Liver (tissue), 9 donors: ENCODE results near the gene ZNF446. TPM values are rescaled to one million over a fixed set of nuclear protein-coding genes. Genes with fewer than 3 reads are reported as not detected.

Experiments used
- DNase-seq: peaks from one replicate; pipeline ENCODE4 v3.0.0-alpha.2; 2017; ENCODE audit warnings: low spot score
- H3K27ac ChIP-seq, 2 donors: one replicate each; pipeline ENCODE4 v1.7.0; 2013; ENCODE audit warnings: inconsistent platforms in 2 of 2, low read length in 2 of 2, control low read depth in 1 of 2, low read depth in 1 of 2, mild to moderate bottlenecking in 1 of 2
- H3K27me3 ChIP-seq, 4 donors: one replicate each; pipeline versions ENCODE4 v1.6.1 to v1.7.0; 2013; ENCODE audit warnings: low read length in 3 of 4, inconsistent platforms in 1 of 4, mild to moderate bottlenecking in 1 of 4, moderate library complexity in 1 of 4; ENCODE audit not compliant: control insufficient read depth in 4 of 4, insufficient read depth in 4 of 4
- H3K36me3 ChIP-seq, 4 donors: one replicate each; pipeline versions ENCODE4 v1.6.1 to v1.7.0; 2013; ENCODE audit warnings: low read length in 3 of 4, mild to moderate bottlenecking in 3 of 4, low read depth in 1 of 4, moderate library complexity in 1 of 4; ENCODE audit not compliant: control insufficient read depth in 4 of 4, insufficient read depth in 3 of 4
- H3K4me1 ChIP-seq, 4 donors: one replicate each; pipeline versions ENCODE4 v1.6.1 to v1.7.0; 2013; ENCODE audit warnings: low read length in 3 of 4, mild to moderate bottlenecking in 3 of 4, moderate library complexity in 1 of 4; ENCODE audit not compliant: control insufficient read depth in 4 of 4, insufficient read depth in 4 of 4
- H3K4me3 ChIP-seq, 3 donors: one replicate each; pipeline versions ENCODE4 v1.6.1 to v1.7.0; 2013; ENCODE audit warnings: low read length in 3 of 3, control low read depth in 1 of 3, low read depth in 1 of 3, mild to moderate bottlenecking in 1 of 3
- H3K9ac ChIP-seq, 2 donors: one replicate each; pipeline ENCODE4 v1.7.0; 2013; ENCODE audit warnings: low read length in 2 of 2, mild to moderate bottlenecking in 2 of 2, moderate library complexity in 2 of 2, control low read depth in 1 of 2, low read depth in 1 of 2
- H3K9me3 ChIP-seq, 4 donors: one replicate each; pipeline versions ENCODE4 v1.6.1 to v1.7.0; 2013; ENCODE audit warnings: low read length in 3 of 4; ENCODE audit not compliant: control insufficient read depth in 4 of 4
- EGR1 ChIP-seq, 2 donors: IDR thresholded peaks; 2 replicates each; pipeline ENCODE4 v1.6.1; 2016 to 2018; ENCODE audit warnings: antibody characterized with exemption in 2 of 2, low read depth in 2 of 2
- FOXA1 ChIP-seq: IDR thresholded peaks from 2 replicates; pipeline ENCODE4 v1.6.1; 2016; ENCODE audit warnings: antibody characterized with exemption
- FOXA2 ChIP-seq: IDR thresholded peaks from 2 replicates; pipeline ENCODE4 v1.6.1; 2016; ENCODE audit warnings: antibody characterized with exemption
- GABPA ChIP-seq, 2 donors: IDR thresholded peaks in 1 of 2; conservative IDR thresholded peaks in 1 of 2; 2 replicates each; pipeline ENCODE4 v1.6.1; 2016; ENCODE audit warnings: antibody characterized with exemption in 2 of 2, mild to moderate bottlenecking in 1 of 2, moderate library complexity in 1 of 2
- HNF4A ChIP-seq, 2 donors: conservative IDR thresholded peaks; 2 replicates each; pipeline ENCODE4 v1.6.1; 2016; ENCODE audit warnings: antibody characterized with exemption in 2 of 2, mild to moderate bottlenecking in 2 of 2
- HNF4G ChIP-seq: IDR thresholded peaks from 2 replicates; pipeline ENCODE4 v1.6.1; 2016; ENCODE audit warnings: antibody characterized with exemption
- JUND ChIP-seq, 2 donors: IDR thresholded peaks; 2 replicates each; pipeline ENCODE4 v1.6.1; 2016; ENCODE audit warnings: antibody characterized with exemption in 2 of 2
- NR2F2 ChIP-seq: IDR thresholded peaks from 2 replicates; pipeline ENCODE4 v1.6.1; 2016; ENCODE audit warnings: antibody characterized with exemption
- RAD21 ChIP-seq, 2 donors: IDR thresholded peaks; 2 replicates each; pipeline ENCODE4 v1.6.1; 2016; ENCODE audit warnings: antibody characterized with exemption in 2 of 2, mild to moderate bottlenecking in 2 of 2
- REST ChIP-seq: IDR thresholded peaks from 2 replicates; pipeline ENCODE4 v1.6.1; 2016; ENCODE audit warnings: antibody characterized with exemption, mild to moderate bottlenecking
- RXRA ChIP-seq, 2 donors: IDR thresholded peaks; 2 replicates each; pipeline ENCODE4 v1.6.1; 2017 to 2018; ENCODE audit warnings: antibody characterized with exemption in 2 of 2, mild to moderate bottlenecking in 1 of 2
- SP1 ChIP-seq: IDR thresholded peaks from 2 replicates; pipeline ENCODE4 v1.6.1; 2018; ENCODE audit warnings: antibody characterized with exemption, mild to moderate bottlenecking
- TAF1 ChIP-seq: conservative IDR thresholded peaks from 2 replicates; pipeline ENCODE4 v1.6.1; 2016; ENCODE audit warnings: antibody characterized with exemption, mild to moderate bottlenecking
- YY1 ChIP-seq: IDR thresholded peaks from 2 replicates; pipeline ENCODE4 v1.6.1; 2016; ENCODE audit warnings: antibody characterized with exemption, mild to moderate bottlenecking
- WGBS: extraction: QIAGEN DNeasy Blood & Tissue Kit; methylation state at CpG from one replicate; pipeline ENCODE4 v1.1.7; 2013; 5-methylcytosine and 5-hydroxymethylcytosine counted together
- polyA plus RNA-seq, 2 donors: library from polyadenylated mRNA; stranded (reverse) in 1 of 2; unstranded in 1 of 2; fragments of 200-250 nt in 1 of 2; fragments of >200 nt in 1 of 2; fragmentation: Nextera tagmentation in 1 of 2; extraction: Ambion mirVana in 1 of 2; gene quantifications; one replicate each; pipeline versions ENCODE4 v1.2.1 to v1.2.3, GENCODE V29; 2013 to 2015
- total RNA-seq, 2 donors: library from RNA; depleted of rRNA; stranded (reverse); fragments of >200 nt; gene quantifications; one replicate each; pipeline ENCODE4 v1.2.3, GENCODE V29; 2014
- TF ChIP-seq, protein P1 (sequence below): IDR thresholded peaks from 2 replicates; pipeline ENCODE4 v1.6.1; 2016; ENCODE audit warnings: antibody characterized with exemption
- TF ChIP-seq, protein P2 (sequence below): IDR thresholded peaks from 2 replicates; pipeline ENCODE4 v1.6.1; 2016; ENCODE audit warnings: antibody characterized with exemption
- TF ChIP-seq, protein P3 (sequence below): IDR thresholded peaks from 2 replicates; pipeline ENCODE4 v1.6.1; 2016; ENCODE audit warnings: antibody characterized with exemption
- TF ChIP-seq, protein P4 (sequence below): fragments of 150-350 bp; IDR thresholded peaks from 2 replicates; pipeline ENCODE4 v1.5.1; 2017; ENCODE audit warnings: improper control_type of control experiment, low read depth, low read length; ENCODE audit not compliant: missing input control
- donor health status: healthy.
- donor health status: healthy.
- donor health status: healthy.
- donor health status: healthy.
- donor health status: healthy.

Gene ZNF446
- total and polyA plus RNA-seq, 4 donors: 2.8 to 4.8 (median 3.9) TPM

DNA sequence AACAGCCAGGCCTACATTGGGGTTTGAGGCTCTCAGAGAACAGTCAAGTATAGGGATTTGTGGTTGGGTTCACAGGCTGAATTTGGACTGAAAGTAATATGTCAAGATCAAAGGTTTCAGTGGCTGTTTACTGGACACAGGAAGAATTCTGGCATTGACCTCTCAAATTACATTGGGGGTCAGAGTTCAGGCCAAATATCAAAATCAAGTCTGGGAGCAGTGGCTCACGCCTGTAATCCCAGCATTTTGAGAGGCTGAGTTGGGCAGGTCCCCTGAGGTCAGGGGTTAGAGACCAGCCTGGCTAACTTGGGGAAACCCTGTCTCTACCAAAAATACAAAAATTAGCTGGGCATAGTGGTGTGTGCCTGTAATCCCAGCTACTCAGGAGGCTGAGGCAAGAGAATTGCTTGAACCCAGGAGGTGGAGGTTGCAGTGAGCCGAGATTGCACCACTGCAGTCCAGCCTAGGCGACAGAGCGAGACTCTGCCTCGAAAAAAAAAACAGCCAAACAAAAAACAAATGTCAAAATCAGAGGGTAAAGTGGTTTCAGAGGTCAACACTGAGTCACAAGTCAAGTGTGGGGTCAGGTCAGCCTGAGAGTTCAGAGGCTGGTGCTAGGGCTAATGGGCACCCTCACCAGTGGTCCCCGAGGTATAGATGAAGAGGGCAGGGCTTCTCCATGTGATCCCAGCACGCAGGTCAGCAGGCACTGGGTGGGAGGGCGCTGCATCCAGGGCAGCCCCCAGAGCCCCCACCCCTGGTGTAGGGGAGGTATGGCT lies 34.1 kb downstream of the ZNF446 start:
- Histone ChIP-seq H3K9ac (peak overlapping the region; percentile 67 to 73), H3K27ac (peak overlapping the region; percentile 80 to 86), H3K4me1 (peaks cover 21 to 79% (median 61%) of the 10 kb centered on the region in 4 donors), H3K4me3 (peak overlapping the region; percentile 68 to 82 (median 75)), H3K36me3 (peaks cover 0 to 3% (median 0%) of the 10 kb centered on the region in 4 donors), H3K9me3 (no peaks in the 10 kb centered on the region), H3K27me3 (no peaks in the 10 kb centered on the region)
- WGBS: 30% methylated on average over 8 of the region's 8 CpGs
- TF ChIP-seq, protein P1, sequence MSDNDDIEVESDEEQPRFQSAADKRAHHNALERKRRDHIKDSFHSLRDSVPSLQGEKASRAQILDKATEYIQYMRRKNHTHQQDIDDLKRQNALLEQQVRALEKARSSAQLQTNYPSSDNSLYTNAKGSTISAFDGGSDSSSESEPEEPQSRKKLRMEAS: peak; percentile 45
- TF ChIP-seq SP1 (peak; percentile 85), EGR1 (IDR thresholded peaks at IDR 0.05; ENCODE audit: low read depth in 2 of 2) (no peak), HNF4G (peak; percentile 9), FOXA2 (no peak), YY1 (peak; percentile 49), FOXA1 (no peak), TAF1 (peak; percentile 28), GABPA (IDR thresholded peaks at IDR 0.05 in 1 of 2, conservative IDR thresholded peaks at IDR 0.05 in 1 of 2) (peak in 1 of 2 donors; percentile 24), REST (peak; percentile 34), JUND (IDR thresholded peaks at IDR 0.05) (peak; percentile 73 to 78), RAD21 (IDR thresholded peaks at IDR 0.05) (no peak), NR2F2 (peak; percentile 93), RXRA (IDR thresholded peaks at IDR 0.05) (peak; percentile 86 to 88), HNF4A (conservative IDR thresholded peaks at IDR 0.05) (peak; percentile 87)
- TF ChIP-seq, protein P2, sequence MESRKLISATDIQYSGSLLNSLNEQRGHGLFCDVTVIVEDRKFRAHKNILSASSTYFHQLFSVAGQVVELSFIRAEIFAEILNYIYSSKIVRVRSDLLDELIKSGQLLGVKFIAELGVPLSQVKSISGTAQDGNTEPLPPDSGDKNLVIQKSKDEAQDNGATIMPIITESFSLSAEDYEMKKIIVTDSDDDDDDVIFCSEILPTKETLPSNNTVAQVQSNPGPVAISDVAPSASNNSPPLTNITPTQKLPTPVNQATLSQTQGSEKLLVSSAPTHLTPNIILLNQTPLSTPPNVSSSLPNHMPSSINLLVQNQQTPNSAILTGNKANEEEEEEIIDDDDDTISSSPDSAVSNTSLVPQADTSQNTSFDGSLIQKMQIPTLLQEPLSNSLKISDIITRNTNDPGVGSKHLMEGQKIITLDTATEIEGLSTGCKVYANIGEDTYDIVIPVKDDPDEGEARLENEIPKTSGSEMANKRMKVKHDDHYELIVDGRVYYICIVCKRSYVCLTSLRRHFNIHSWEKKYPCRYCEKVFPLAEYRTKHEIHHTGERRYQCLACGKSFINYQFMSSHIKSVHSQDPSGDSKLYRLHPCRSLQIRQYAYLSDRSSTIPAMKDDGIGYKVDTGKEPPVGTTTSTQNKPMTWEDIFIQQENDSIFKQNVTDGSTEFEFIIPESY: peak; percentile 53
- TF ChIP-seq, protein P3, sequence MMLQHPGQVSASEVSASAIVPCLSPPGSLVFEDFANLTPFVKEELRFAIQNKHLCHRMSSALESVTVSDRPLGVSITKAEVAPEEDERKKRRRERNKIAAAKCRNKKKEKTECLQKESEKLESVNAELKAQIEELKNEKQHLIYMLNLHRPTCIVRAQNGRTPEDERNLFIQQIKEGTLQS: peak; percentile 52
- TF ChIP-seq, protein P4, sequence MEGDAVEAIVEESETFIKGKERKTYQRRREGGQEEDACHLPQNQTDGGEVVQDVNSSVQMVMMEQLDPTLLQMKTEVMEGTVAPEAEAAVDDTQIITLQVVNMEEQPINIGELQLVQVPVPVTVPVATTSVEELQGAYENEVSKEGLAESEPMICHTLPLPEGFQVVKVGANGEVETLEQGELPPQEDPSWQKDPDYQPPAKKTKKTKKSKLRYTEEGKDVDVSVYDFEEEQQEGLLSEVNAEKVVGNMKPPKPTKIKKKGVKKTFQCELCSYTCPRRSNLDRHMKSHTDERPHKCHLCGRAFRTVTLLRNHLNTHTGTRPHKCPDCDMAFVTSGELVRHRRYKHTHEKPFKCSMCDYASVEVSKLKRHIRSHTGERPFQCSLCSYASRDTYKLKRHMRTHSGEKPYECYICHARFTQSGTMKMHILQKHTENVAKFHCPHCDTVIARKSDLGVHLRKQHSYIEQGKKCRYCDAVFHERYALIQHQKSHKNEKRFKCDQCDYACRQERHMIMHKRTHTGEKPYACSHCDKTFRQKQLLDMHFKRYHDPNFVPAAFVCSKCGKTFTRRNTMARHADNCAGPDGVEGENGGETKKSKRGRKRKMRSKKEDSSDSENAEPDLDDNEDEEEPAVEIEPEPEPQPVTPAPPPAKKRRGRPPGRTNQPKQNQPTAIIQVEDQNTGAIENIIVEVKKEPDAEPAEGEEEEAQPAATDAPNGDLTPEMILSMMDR: no peak
- no peak for DNase-seq
